Right renal cortex interstitium (tissue), 3 donors: ENCODE measurements around the gene CRIM1. TPM values are rescaled to one million over a fixed set of nuclear protein-coding genes. Genes with fewer than 3 reads are reported as not detected.
A peak's percentile ranks its signal among the peaks of the same experiment; 100 is the strongest.
"Not testable (repeated sequence)": the region's sequence is repeated elsewhere in the genome, so short reads cannot be mapped to it uniquely, and the experiment has no call there.

Experiments
- DNase-seq, 3 donors: peaks; one replicate each; pipeline ENCODE4 v3.0.0-alpha.2; 2013; ENCODE audit warnings: low read depth in 3 of 3, low spot score in 2 of 3
- polyA plus RNA-seq, 3 donors: library from polyadenylated mRNA; unstranded; fragments of 120-200 nt; gene quantifications; one replicate each; pipeline ENCODE4 v1.2.1, GENCODE V29; 2013; ENCODE audit not compliant: insufficient read length in 3 of 3

CRIM1 gene
- polyA plus RNA-seq = 10 to 100 TPM; 91.7 to 97.3 (median 95.7) TPM

GRCh38 chr2:36355151-36355889 is at the start of gene CRIM1:
Gene CRIM1 (plus strand): TSS chr2:36355778. CDS start chr2:36356293, 515 bp downstream.
- DNase-seq = peak in 1 of 3 donors; percentile 70

GRCh38 chr2:36307441-36307840 is 48.1 kb upstream of the CRIM1 start:
- DNase-seq = no peak

GRCh38 chr2:36310444-36310843 is 45.1 kb upstream of the CRIM1 start:
- not testable (repeated sequence) for DNase-seq

GRCh38 chr2:36318547-36318946 is 37.0 kb upstream of the CRIM1 start:
- no peak for DNase-seq

GRCh38 chr2:36322108-36322507 is 33.5 kb upstream of the CRIM1 start:
- DNase-seq = peak in 1 of 3 donors; percentile 17

- DNase-seq = no peak
Measured at GRCh38 chr2:36326286-36326685, 29.3 kb upstream of the CRIM1 start.

- no peak for DNase-seq
Measured at GRCh38 chr2:36329251-36329650, 26.3 kb upstream of the CRIM1 start.

- DNase-seq = no peak
Measured at GRCh38 chr2:36329746-36330472, 25.7 kb upstream of the CRIM1 start.

- no peak for DNase-seq
Measured at GRCh38 chr2:36330473-36331395, 24.8 kb upstream of the CRIM1 start.

- DNase-seq = no peak
Measured at GRCh38 chr2:36333350-36334012, 22.1 kb upstream of the CRIM1 start.

- DNase-seq = no peak
Measured at GRCh38 chr2:36335597-36335996, 20.0 kb upstream of the CRIM1 start.

GRCh38 chr2:36336321-36336720 is 19.3 kb upstream of the CRIM1 start:
- no peak for DNase-seq

- DNase-seq = no peak
Measured at GRCh38 chr2:36337354-36337753, 18.2 kb upstream of the CRIM1 start.

- no peak for DNase-seq
Measured at GRCh38 chr2:36338124-36338826, 17.3 kb upstream of the CRIM1 start.

- no peak for DNase-seq
Measured at GRCh38 chr2:36338827-36339145, 16.8 kb upstream of the CRIM1 start.

- DNase-seq = no peak
Measured at GRCh38 chr2:36339607-36340218, 15.9 kb upstream of the CRIM1 start.

GRCh38 chr2:36343606-36344005 is 12.0 kb upstream of the CRIM1 start:
- DNase-seq = no peak

- DNase-seq = no peak
Measured at GRCh38 chr2:36348721-36349120, 6.9 kb upstream of the CRIM1 start.

GRCh38 chr2:36351291-36351690 is 4.3 kb upstream of the CRIM1 start:
- no peak for DNase-seq
